HL-60 (cell line): Measurements from ENCODE around the gene INAFM2.

ENCODE experiments used
- DNase-seq, 2 experiments: peaks; one replicate each; pipeline ENCODE4 v3.0.0-alpha.2; 2010 to 2020; ENCODE audit warnings: low read depth in 1 of 2, low spot score in 1 of 2
- H3K27ac ChIP-seq: fragments of 250-450 bp; sonication (Bioruptor Pico); replicated peaks from 2 replicates; pipeline ENCODE4 v1.5.1; 2020; ENCODE audit warnings: mild to moderate bottlenecking, moderate library complexity
- H3K27me3 ChIP-seq: fragments of 250-450 bp; sonication (Bioruptor Pico); 2 replicates; pipeline ENCODE4 v1.5.1; 2021; ENCODE audit warnings: mild to moderate bottlenecking, moderate library complexity; ENCODE audit not compliant: insufficient read depth, poor library complexity, severe bottlenecking
- H3K4me3 ChIP-seq: replicated peaks from 2 replicates; pipeline ENCODE4 v1.5.1; 2011; ENCODE audit warnings: mild to moderate bottlenecking, control low read depth, low read length; ENCODE audit not compliant: insufficient read depth
- GABPA ChIP-seq: IDR thresholded peaks from 2 replicates; pipeline ENCODE4 v1.6.1; 2012; ENCODE audit warnings: low read depth
- POLR2AphosphoS5 ChIP-seq: IDR thresholded peaks from 2 replicates; pipeline ENCODE4 v1.6.1; 2012; ENCODE audit warnings: low read depth
- SPI1 ChIP-seq: IDR thresholded peaks from 2 replicates; pipeline ENCODE4 v1.6.1; 2012; ENCODE audit warnings: low read depth, mild to moderate bottlenecking, borderline replicate concordance
- long read RNA-seq: library from polyadenylated mRNA; unstranded; transcript quantifications from one replicate; pipeline ENCODE4 v2.0.0, GENCODE V29; 2020
- TF ChIP-seq, protein P1 (sequence below): IDR thresholded peaks from 2 replicates; pipeline ENCODE4 v1.6.1; 2012; ENCODE audit warnings: low read depth; ENCODE audit not compliant: insufficient replicate concordance
- TF ChIP-seq, protein P2 (sequence below): IDR thresholded peaks from one replicate; pipeline ENCODE4 v1.5.1; 2011; ENCODE audit warnings: low read length, control low read depth, inconsistent platforms; ENCODE audit not compliant: insufficient read depth

Gene INAFM2
- long read RNA-seq, partial matches to known transcripts = 0 of 3 reads
- long read RNA-seq, other reads (novel, unspliced or antisense) = 0 of 3 reads

DNA sequence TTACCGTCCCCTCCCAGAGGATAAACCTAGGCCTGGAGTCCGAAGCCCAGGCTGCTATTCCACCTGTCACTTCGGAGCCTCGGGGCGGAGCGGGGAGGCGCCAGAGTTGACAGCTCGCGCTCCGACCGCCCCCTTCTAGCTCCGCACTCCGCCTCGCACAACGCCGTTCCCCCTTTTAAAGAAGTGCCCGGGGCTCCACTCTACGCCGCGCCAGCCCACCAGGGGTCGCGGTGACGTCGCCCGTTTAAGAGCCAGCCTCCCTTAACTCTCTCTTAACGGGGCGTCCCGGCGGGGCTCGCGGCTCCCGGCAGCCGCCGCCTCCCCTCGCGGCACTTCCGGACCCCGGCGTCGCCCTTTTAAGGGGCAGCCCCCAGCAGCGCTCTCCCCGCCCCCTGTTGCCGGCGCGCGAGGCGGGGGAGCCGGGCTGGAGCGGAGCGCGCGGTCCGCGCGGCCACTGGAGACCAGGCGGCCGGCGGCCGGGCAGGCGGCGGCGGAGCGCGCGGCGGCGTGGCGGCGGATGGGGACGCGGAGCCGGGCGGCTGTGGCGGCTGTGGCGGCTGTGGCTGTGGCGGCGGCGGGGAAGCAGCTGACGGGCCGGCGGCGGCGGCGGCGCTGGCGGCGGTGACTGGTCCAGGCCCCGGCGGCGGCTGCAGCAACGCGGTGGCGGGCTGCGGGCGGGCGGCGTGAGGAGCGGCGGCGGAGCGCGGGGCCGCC is at the start of gene INAFM2:
Gene INAFM2 (plus strand): TSS at position 454 of the 714 bp plus-strand sequence. CDS start 364 bp downstream, outside the sequence.
- TF ChIP-seq, protein P1, sequence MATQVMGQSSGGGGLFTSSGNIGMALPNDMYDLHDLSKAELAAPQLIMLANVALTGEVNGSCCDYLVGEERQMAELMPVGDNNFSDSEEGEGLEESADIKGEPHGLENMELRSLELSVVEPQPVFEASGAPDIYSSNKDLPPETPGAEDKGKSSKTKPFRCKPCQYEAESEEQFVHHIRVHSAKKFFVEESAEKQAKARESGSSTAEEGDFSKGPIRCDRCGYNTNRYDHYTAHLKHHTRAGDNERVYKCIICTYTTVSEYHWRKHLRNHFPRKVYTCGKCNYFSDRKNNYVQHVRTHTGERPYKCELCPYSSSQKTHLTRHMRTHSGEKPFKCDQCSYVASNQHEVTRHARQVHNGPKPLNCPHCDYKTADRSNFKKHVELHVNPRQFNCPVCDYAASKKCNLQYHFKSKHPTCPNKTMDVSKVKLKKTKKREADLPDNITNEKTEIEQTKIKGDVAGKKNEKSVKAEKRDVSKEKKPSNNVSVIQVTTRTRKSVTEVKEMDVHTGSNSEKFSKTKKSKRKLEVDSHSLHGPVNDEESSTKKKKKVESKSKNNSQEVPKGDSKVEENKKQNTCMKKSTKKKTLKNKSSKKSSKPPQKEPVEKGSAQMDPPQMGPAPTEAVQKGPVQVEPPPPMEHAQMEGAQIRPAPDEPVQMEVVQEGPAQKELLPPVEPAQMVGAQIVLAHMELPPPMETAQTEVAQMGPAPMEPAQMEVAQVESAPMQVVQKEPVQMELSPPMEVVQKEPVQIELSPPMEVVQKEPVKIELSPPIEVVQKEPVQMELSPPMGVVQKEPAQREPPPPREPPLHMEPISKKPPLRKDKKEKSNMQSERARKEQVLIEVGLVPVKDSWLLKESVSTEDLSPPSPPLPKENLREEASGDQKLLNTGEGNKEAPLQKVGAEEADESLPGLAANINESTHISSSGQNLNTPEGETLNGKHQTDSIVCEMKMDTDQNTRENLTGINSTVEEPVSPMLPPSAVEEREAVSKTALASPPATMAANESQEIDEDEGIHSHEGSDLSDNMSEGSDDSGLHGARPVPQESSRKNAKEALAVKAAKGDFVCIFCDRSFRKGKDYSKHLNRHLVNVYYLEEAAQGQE = no peak
- TF ChIP-seq, protein P2, sequence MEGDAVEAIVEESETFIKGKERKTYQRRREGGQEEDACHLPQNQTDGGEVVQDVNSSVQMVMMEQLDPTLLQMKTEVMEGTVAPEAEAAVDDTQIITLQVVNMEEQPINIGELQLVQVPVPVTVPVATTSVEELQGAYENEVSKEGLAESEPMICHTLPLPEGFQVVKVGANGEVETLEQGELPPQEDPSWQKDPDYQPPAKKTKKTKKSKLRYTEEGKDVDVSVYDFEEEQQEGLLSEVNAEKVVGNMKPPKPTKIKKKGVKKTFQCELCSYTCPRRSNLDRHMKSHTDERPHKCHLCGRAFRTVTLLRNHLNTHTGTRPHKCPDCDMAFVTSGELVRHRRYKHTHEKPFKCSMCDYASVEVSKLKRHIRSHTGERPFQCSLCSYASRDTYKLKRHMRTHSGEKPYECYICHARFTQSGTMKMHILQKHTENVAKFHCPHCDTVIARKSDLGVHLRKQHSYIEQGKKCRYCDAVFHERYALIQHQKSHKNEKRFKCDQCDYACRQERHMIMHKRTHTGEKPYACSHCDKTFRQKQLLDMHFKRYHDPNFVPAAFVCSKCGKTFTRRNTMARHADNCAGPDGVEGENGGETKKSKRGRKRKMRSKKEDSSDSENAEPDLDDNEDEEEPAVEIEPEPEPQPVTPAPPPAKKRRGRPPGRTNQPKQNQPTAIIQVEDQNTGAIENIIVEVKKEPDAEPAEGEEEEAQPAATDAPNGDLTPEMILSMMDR = no peak
- TF ChIP-seq SPI1 (peak; percentile 66; the same call in 1 of the 2 replicates), POLR2AphosphoS5 (no peak)
- H3K27me3 ChIP-seq = no peaks in the 10 kb centered on the region
- peak within 1 kb of the TSS; percentile 65 for H3K4me3 ChIP-seq
- peak within 1 kb of the TSS; percentile 64 for H3K27ac ChIP-seq
- peak; percentile 89 to 92 for DNase-seq

DNA sequence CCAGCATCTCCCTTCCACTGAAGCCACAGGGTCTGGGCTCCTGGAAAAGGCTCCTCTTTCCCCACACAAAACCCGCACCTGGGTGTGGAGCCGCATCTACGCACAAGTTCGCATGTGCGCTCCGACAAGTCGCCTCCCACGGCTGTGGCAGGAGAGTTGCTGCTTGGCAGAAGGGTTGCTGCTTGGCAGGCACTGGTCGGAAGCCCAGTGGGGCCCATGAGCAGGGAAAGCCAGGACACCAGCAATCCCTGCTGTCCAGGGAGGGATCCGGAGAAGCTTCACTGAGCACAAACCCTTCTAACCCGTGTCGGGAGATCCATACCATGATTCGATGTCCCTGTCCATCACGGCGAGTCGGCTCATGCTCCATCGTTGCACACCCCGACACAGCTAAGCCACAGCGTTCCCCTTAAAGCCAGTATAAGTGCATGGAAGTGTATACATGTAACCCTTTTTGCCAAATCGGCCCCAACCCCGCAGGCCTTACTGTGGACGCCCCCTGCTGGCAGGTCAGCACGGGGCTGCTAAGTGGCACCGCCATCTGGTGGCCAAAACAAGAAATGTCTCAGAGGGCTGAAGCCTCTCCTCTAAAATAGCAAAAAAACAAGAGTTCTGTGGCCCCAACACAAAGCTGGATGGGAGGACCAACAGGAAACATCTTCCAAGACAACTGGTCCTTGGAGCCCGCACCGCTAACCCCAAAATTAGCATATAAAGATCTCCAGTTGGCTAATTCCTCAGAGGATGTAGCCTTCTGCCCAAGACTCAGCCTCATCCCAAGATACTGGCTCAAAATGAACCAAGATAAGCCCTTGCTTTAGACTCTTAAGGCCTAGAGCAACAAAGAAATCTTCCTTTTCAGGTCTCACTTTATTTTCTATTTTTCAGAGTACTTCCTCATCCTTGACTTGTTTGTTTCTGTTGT is 48.9 kb upstream of the INAFM2 start:
- Histone ChIP-seq H3K4me3 (no peak overlapping the region), H3K27ac (no peak overlapping the region), H3K27me3 (no peaks in the 10 kb centered on the region)
- DNase-seq = peak; percentile 75 to 87
- TF ChIP-seq, protein P2 = peak; percentile 100
- no peak for TF ChIP-seq GABPA

DNA sequence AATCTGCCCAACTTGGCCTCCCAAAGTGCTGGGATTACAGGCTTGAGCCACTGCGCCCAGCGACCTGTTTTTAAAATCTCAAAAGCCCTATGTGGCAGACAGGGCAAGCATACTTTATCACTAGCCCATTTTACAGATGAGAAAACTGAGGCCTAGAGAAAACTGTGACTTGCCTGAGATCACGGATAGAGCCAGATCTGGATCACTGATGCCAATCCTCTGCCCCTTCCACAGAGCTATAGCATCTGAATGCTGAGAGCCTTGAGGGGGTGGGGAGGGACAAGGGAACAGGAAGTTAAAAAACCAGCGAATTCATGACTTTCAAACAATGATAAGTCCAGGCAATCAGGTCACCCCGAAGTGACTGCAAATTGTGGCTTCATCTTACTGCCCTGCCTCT is 48.0 kb upstream of the INAFM2 start:
- Histone ChIP-seq H3K27ac (no peak overlapping the region), H3K27me3 (no peaks in the 10 kb centered on the region), H3K4me3 (no peak overlapping the region)
- TF ChIP-seq POLR2AphosphoS5 (no peak), GABPA (no peak), SPI1 (no peak)
- TF ChIP-seq, protein P2 = no peak
- TF ChIP-seq, protein P1 = no peak
- DNase-seq = no peak
